Smooth muscle cell (in vitro differentiated cells): Measurements from ENCODE around the gene SP8. TPM values are rescaled to one million over a fixed set of nuclear protein-coding genes. Genes with fewer than 3 reads are reported as not detected.
"Not testable (repeated sequence)": the region's sequence is repeated elsewhere in the genome, so short reads cannot be mapped to it uniquely, and the experiment has no call there.

Experiments used
- DNase-seq: peaks from one replicate; lab custom pipeline; 2025; ENCODE audit not compliant: unreplicated experiment; lab: John Stamatoyannopoulos, UW
- H2AFZ ChIP-seq: fragments of 200-600 bp; sonication (generic); 2 replicates; pipeline ENCODE4 v1.6.0; 2016; ENCODE audit warnings: antibody characterized with exemption, low read depth, mild to moderate bottlenecking
- H3F3A ChIP-seq: fragments of 200-600 bp; sonication (generic); 2 replicates; pipeline ENCODE4 v1.6.0; 2017; ENCODE audit warnings: antibody characterized with exemption, low read depth
- H3K27ac ChIP-seq: fragments of 200-600 bp; sonication (generic); 2 replicates; pipeline ENCODE4 v1.5.1; 2016; ENCODE audit warnings: low read depth, mild to moderate bottlenecking
- H3K27me3 ChIP-seq: fragments of 200-600 bp; sonication (generic); 2 replicates; pipeline ENCODE4 v1.6.1; 2016; ENCODE audit warnings: low read depth, mild to moderate bottlenecking
- H3K36me3 ChIP-seq: fragments of 200-600 bp; sonication (generic); 2 replicates; pipeline ENCODE4 v1.5.1; 2016; ENCODE audit warnings: low read depth
- H3K4me1 ChIP-seq: fragments of 200-600 bp; sonication (generic); 2 replicates; pipeline ENCODE4 v1.5.1; 2016; ENCODE audit warnings: low read depth
- H3K4me2 ChIP-seq: fragments of 200-600 bp; sonication (generic); 2 replicates; pipeline ENCODE4 v1.6.0; 2016; ENCODE audit warnings: mild to moderate bottlenecking
- H3K4me3 ChIP-seq: fragments of 200-600 bp; sonication (generic); 2 replicates; pipeline ENCODE4 v1.5.1; 2016; ENCODE audit warnings: mild to moderate bottlenecking
- H3K79me2 ChIP-seq: fragments of 200-600 bp; sonication (generic); 2 replicates; pipeline ENCODE4 v1.6.0; 2016; ENCODE audit warnings: low read depth, mild to moderate bottlenecking
- H3K9ac ChIP-seq: fragments of 200-600 bp; sonication (generic); 2 replicates; pipeline ENCODE4 v1.6.0; 2016; ENCODE audit warnings: low read depth
- H3K9me3 ChIP-seq: fragments of 200-600 bp; sonication (generic); replicated peaks from 2 replicates; pipeline ENCODE4 v1.5.1; 2016; ENCODE audit warnings: low read depth
- H4K20me1 ChIP-seq: fragments of 200-600 bp; sonication (generic); 2 replicates; pipeline ENCODE4 v1.6.0; 2016; ENCODE audit warnings: low read depth
- WGBS: methylation state at CpG from one replicate; pipeline ENCODE4 v1.1.7; 2016; ENCODE audit warnings: low lambda C conversion rate; 5-methylcytosine and 5-hydroxymethylcytosine counted together
- polyA plus RNA-seq: library from polyadenylated mRNA; unstranded; fragments of >200 nt; fragmentation: Nextera tagmentation; extraction: Ambion mirVana; gene quantifications from 2 replicates; pipeline ENCODE4 v1.2.1, GENCODE V29; 2016
- total RNA-seq: library from RNA; depleted of rRNA; stranded (reverse); fragments of >200 nt; gene quantifications from 2 replicates; pipeline ENCODE4 v1.2.3, GENCODE V29; 2014
- TF ChIP-seq, protein P1 (sequence below): fragments of 200-600 bp; sonication (generic); IDR thresholded peaks from 2 replicates; pipeline ENCODE4 v1.5.1; 2017; ENCODE audit warnings: borderline replicate concordance, mild to moderate bottlenecking, antibody characterized with exemption; ENCODE audit not compliant: insufficient read depth, poor library complexity, severe bottlenecking

SP8 gene
- not detected in 2 replicates for total RNA-seq
- not detected in 2 replicates for polyA plus RNA-seq

DNA sequence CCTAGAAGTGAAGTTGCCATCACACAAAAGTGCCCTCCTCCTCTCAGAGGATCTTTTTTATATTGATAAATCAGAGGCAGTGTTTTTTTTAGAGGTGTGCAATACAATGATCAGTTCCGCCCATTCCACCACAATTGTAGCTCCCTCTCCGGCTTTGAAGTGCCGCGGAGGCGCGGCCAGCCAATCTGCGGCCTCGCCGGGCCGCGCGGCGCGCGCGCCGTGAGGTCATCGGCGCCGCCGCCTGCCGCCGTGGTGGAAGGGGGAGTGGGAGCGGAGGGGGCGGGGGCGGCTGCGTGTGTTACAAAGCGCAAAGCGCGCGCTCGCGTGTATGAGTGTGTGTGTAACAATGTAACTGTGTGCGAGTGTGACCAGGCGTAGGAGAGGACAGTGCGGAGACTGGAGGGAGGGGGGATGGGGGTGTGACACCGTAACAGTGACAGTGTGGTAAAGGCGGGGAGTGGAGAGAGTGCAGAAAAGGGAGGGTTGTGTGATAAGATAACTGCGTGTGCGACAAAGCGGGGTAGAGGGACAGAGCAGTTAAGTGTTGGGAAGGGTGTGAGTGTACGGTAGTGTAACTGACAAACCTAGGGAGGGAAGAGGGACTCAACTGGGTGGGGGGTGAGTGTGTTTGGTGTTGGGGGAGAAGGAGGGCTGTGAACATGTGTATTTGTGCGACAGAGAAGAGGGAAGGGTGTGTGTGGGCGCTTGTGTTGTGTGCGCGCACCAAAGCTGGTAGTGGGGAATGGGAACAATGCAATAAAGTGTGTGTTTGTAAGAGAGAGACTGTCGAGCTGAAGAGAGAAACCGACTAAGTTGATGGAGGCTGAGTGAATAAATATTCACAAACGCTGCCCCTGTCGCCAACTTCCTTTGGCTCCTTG lies at the start of gene SP8:
Gene SP8, minus strand, starts transcription at position 108 of the 881 bp plus-strand sequence. Its CDS starts 88 bp downstream, at position 20.
- Histone ChIP-seq H3K27ac (no peak within 1 kb of the TSS), H2AFZ (peak within 1 kb of the TSS; percentile 36), H4K20me1 (no peaks in the 10 kb centered on the region), H3K4me1 (peaks cover 35% of the 10 kb centered on the region), H3K4me2 (peak within 1 kb of the TSS; percentile 89), H3K9me3 (no peaks in the 10 kb centered on the region), H3K4me3 (peak within 1 kb of the TSS; percentile 50), H3K36me3 (no peaks in the 10 kb centered on the region), H3K79me2 (no peaks in the 10 kb centered on the region), H3K9ac (no peak within 1 kb of the TSS), H3K27me3 (peaks cover 100% of the 10 kb centered on the region), H3F3A (no peaks in the 10 kb centered on the region)
- TF ChIP-seq, protein P1, sequence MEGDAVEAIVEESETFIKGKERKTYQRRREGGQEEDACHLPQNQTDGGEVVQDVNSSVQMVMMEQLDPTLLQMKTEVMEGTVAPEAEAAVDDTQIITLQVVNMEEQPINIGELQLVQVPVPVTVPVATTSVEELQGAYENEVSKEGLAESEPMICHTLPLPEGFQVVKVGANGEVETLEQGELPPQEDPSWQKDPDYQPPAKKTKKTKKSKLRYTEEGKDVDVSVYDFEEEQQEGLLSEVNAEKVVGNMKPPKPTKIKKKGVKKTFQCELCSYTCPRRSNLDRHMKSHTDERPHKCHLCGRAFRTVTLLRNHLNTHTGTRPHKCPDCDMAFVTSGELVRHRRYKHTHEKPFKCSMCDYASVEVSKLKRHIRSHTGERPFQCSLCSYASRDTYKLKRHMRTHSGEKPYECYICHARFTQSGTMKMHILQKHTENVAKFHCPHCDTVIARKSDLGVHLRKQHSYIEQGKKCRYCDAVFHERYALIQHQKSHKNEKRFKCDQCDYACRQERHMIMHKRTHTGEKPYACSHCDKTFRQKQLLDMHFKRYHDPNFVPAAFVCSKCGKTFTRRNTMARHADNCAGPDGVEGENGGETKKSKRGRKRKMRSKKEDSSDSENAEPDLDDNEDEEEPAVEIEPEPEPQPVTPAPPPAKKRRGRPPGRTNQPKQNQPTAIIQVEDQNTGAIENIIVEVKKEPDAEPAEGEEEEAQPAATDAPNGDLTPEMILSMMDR = no peak
- DNase-seq = no peak
- WGBS = under 1% methylated on average over 39 of the region's 50 CpGs

DNA sequence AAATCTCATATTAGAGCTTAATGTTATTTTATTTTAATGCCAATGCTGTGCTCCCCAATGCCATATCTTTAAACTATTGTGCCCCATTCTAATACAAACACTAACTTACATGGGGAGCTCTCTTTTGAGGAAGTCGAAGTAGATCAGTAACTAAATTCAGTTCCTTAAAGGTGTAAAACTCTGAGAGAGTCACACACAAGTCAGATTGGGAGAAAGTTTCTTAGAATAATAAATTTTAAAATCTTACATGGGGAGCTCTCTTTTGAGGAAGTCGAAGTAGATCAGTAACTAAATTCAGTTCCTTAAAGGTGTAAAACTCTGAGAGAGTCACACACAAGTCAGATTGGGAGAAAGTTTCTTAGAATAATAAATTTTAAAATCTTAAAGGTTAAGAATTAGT lies 49.7 kb upstream of the SP8 start:
- H3K4me3 ChIP-seq, H3K9ac ChIP-seq, H3K9me3 ChIP-seq, H2AFZ ChIP-seq, H3K27ac ChIP-seq, H3K36me3 ChIP-seq, H3K4me2 ChIP-seq, H3K27me3 ChIP-seq, H3K4me1 ChIP-seq, H4K20me1 ChIP-seq, H3K79me2 ChIP-seq, H3F3A ChIP-seq, DNase-seq: not testable (repeated sequence)
- 86% methylated on average over 2 of the region's 2 CpGs for WGBS

DNA sequence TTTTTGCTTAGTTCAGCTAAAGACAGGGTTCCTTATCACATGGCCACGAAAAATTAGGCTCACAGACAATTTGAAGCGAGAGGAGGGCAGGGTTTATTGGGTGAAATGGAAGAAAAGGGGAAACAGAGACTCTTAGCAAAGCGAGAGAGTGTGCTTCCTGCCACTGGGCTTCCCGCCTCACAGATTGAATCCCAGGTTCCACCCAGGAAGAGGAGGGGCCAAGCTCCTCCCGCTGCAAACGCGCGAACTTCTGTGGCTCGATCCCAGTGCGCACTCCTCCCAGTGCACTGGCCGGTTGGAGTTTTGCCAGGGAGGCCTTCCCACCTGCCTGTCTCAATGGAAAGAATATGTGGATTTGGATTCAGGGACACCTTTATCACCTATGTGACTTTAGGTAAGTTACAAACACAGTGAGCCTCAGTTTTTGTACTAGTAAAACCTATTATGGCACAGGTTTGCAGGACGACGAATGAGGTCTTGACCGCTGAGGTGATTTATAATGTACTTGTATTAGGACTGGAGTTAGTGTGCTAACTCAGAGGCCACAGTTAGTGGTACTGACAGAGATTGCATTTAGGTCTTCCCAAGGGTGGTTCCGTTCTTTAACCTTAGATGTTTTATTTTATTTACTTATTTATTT lies 48.5 kb upstream of the SP8 start:
- Histone ChIP-seq H3K9me3 (no peaks in the 10 kb centered on the region), H4K20me1 (no peaks in the 10 kb centered on the region), H3K4me2 (peak overlapping the region; percentile 68), H3K79me2 (no peaks in the 10 kb centered on the region), H3K36me3 (no peaks in the 10 kb centered on the region), H3K9ac (no peak overlapping the region), H3K4me3 (peak overlapping the region; percentile 18), H3K4me1 (no peaks in the 10 kb centered on the region), H3F3A (no peaks in the 10 kb centered on the region), H3K27me3 (peaks cover 3% of the 10 kb centered on the region), H2AFZ (peak overlapping the region; percentile 50), H3K27ac (no peak overlapping the region)
- 52% methylated on average over 15 of the region's 15 CpGs for WGBS
- no peak for DNase-seq
- TF ChIP-seq, protein P1 = no peak

DNA sequence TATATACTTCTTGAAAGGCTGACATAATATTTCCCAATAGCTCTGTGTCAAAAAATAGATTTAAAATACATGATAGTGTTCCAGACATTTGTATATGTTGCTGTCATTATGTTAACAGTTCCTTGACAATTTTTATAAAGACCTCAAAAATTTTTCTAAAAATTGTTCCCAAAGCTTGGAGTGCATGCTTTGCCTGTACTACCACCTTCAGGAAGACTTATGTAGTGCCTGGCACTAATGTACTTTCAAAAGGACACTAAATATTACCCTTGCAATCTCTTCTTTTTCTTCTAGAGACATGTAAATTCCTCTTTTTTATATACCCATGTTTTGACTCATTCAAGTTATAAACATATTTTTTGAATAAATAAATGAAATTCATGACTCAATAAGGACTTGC lies 48.0 kb upstream of the SP8 start:
- H3K4me2 ChIP-seq = peak overlapping the region; percentile 68
- no peak overlapping the region for H3K9ac ChIP-seq
- H3K9me3 ChIP-seq = no peaks in the 10 kb centered on the region
- no peaks in the 10 kb centered on the region for H3K36me3 ChIP-seq
- H3F3A ChIP-seq = no peaks in the 10 kb centered on the region
- H3K4me1 ChIP-seq = no peaks in the 10 kb centered on the region
- no peaks in the 10 kb centered on the region for H4K20me1 ChIP-seq
- peaks cover 3% of the 10 kb centered on the region for H3K27me3 ChIP-seq
- DNase-seq = no peak
- no peak overlapping the region for H3K27ac ChIP-seq
- no peaks in the 10 kb centered on the region for H3K79me2 ChIP-seq
- H2AFZ ChIP-seq = no peak overlapping the region
- H3K4me3 ChIP-seq = no peak overlapping the region
- TF ChIP-seq, protein P1 = peak; percentile 19
